ENCODE data around the gene RNASEH2A. TPM values are rescaled to one million over a fixed set of nuclear protein-coding genes. Genes with fewer than 3 reads are reported as not detected.
A peak's percentile ranks its signal among the peaks of the same experiment; 100 is the strongest.

The RNASEH2A gene
- total RNA-seq, 1 donor from 2014 or later = 17.0 TPM

- H3K36me3 ChIP-seq (ENCODE audit: control insufficient read depth, insufficient read depth, low read length) = no peaks in the 10 kb centered on the region
- no peak for DNase-seq (ENCODE audit: low read depth)
- no peaks in the 10 kb centered on the region for H3K27me3 ChIP-seq (ENCODE audit: control insufficient read depth, insufficient read depth, low read length)
These were observed 32.8 kb upstream of the RNASEH2A start for GRCh38 chr19:12773571-12773970.

GRCh38 chr19:12774588-12775555 lies 31.5 kb upstream of the RNASEH2A start, which contains the start of gene HOOK2:
Gene HOOK2 (minus strand): TSS chr19:12775552. CDS start chr19:12775449, 103 bp downstream.
- no peak for TF ChIP-seq CTCF (IDR thresholded peaks at IDR 0.05; ENCODE audit: insufficient read depth, low read length, poor library complexity, severe bottlenecking)
- Histone ChIP-seq H3K27me3 (ENCODE audit: control insufficient read depth, insufficient read depth, low read length) (no peaks in the 10 kb centered on the region), H3K4me3 (ENCODE audit: low read depth, low read length) (peak within 1 kb of the TSS; percentile 91), H3K36me3 (ENCODE audit: control insufficient read depth, insufficient read depth, low read length) (no peaks in the 10 kb centered on the region)
- DNase-seq (ENCODE audit: low read depth) = no peak

More at GRCh38 chr19:12773571-12773970, 32.8 kb upstream of the RNASEH2A start:
- TF ChIP-seq CTCF (IDR thresholded peaks at IDR 0.05; ENCODE audit: insufficient read depth, low read length, poor library complexity, severe bottlenecking) = peak; percentile 35
- no peak overlapping the region for H3K4me3 ChIP-seq (ENCODE audit: low read depth, low read length)

- TF ChIP-seq CTCF (IDR thresholded peaks at IDR 0.05; ENCODE audit: insufficient read depth, low read length, poor library complexity, severe bottlenecking) = peak; percentile 97
- DNase-seq (ENCODE audit: low read depth) = no peak
- Histone ChIP-seq H3K27me3 (ENCODE audit: control insufficient read depth, insufficient read depth, low read length) (no peaks in the 10 kb centered on the region), H3K36me3 (ENCODE audit: control insufficient read depth, insufficient read depth, low read length) (no peaks in the 10 kb centered on the region), H3K4me3 (ENCODE audit: low read depth, low read length) (peak overlapping the region; percentile 51)
These were observed 29.0 kb upstream of the RNASEH2A start for GRCh38 chr19:12777217-12778016.

GRCh38 chr19:12778017-12778904 lies 28.1 kb upstream of the RNASEH2A start:
- no peak for DNase-seq (ENCODE audit: low read depth)
- Histone ChIP-seq H3K27me3 (ENCODE audit: control insufficient read depth, insufficient read depth, low read length) (no peaks in the 10 kb centered on the region), H3K4me3 (ENCODE audit: low read depth, low read length) (peak overlapping the region; percentile 51), H3K36me3 (ENCODE audit: control insufficient read depth, insufficient read depth, low read length) (no peaks in the 10 kb centered on the region)
- no peak for TF ChIP-seq CTCF (IDR thresholded peaks at IDR 0.05; ENCODE audit: insufficient read depth, low read length, poor library complexity, severe bottlenecking)

- Histone ChIP-seq H3K4me3 (ENCODE audit: low read depth, low read length) (no peak overlapping the region), H3K36me3 (ENCODE audit: control insufficient read depth, insufficient read depth, low read length) (no peaks in the 10 kb centered on the region), H3K27me3 (ENCODE audit: control insufficient read depth, insufficient read depth, low read length) (no peaks in the 10 kb centered on the region)
- no peak for TF ChIP-seq CTCF (IDR thresholded peaks at IDR 0.05; ENCODE audit: insufficient read depth, low read length, poor library complexity, severe bottlenecking)
- DNase-seq (ENCODE audit: low read depth) = no peak
These were observed 27.6 kb upstream of the RNASEH2A start for GRCh38 chr19:12778905-12779161.

Data from kidney epithelial cell (primary cell).